Fibroblast of villous mesenchyme (primary cell): ENCODE results near the gene CD164L2. TPM values are rescaled to one million over a fixed set of nuclear protein-coding genes. Genes with fewer than 3 reads are reported as not detected.
A peak's percentile ranks its signal among the peaks of the same experiment; 100 is the strongest.

ENCODE experiments used
- DNase-seq: peaks from one replicate; pipeline ENCODE4 v3.0.0-alpha.2; 2010; ENCODE audit warnings: low read depth
- H3K4me3 ChIP-seq: 2 replicates; pipeline ENCODE4 v1.5.1; 2011; ENCODE audit warnings: low read depth, mild to moderate bottlenecking, low read length
- CTCF ChIP-seq: IDR thresholded peaks from 2 replicates; pipeline ENCODE4 v1.5.1; 2012; ENCODE audit warnings: low read depth, mild to moderate bottlenecking, low read length; ENCODE audit not compliant: insufficient read depth
- total RNA-seq: library from RNA; depleted of rRNA; stranded (reverse); fragments of >200 nt; gene quantifications from 2 replicates; pipeline ENCODE4 v1.2.3, GENCODE V29; 2012

The CD164L2 gene
- total RNA-seq, 1 donor = not detected

DNA sequence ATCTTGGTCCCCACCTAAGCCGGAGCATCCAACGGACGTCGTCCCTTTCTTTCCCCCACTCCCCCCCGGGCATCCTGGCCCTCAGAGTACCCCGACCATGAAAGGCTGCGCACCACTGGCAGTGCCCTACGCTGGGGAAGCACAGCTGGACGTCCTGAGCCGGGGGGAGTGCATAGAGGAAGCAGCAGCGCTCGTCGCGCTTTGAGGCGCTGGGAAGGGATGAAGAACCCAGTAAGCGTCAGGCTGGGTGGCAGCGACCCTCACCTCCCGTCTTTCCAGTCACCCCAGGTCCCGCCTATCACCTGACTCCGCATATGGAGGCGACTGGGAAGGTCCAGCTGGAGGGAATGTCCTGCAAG lies 22.1 kb downstream of the CD164L2 start:
- no peak for TF ChIP-seq CTCF
- no peak overlapping the region for H3K4me3 ChIP-seq
- DNase-seq = no peak

DNA sequence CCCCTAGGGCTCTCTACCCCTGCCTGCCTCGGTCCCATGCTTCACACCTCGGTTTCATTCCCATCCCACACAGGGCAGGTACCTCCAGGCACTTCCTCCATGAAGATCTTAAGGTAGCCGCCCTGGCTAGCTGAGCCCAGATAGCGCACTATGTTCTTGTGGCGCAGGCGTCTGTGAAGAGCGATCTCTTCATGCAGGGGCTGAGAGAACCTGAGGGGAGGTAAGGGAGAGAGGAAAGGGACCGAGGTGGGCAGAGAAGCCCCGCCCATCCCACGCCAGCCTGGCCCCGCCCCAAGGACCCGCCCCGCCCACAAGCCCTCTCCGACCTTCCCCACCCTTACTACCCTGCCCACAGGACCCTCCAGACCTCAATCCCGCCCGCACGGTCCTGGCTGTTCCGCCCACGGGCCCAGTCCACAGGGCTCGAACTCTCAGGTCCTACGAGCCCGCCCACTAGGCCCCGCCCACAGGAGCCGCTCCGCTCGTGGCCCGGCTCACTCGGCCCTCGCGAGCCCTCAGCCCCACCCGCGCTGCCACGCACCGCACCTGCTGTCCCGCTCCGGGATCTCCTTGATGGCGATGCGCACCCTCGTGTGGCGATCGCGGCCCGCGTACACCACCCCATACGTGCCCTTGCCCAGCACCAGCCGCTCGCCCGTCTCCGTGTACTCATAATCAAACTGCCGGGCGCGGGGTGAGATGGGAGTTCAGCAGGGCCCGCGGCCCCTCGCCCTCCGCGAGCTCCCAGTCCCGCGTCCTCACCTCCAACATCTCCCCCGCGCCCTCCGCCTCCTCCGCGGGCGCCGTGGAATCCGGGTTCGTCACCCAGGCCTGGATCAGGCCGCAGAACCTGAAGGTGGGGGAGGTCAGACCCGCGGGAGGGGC lies 22.7 kb downstream of the CD164L2 start:
- no peak overlapping the region for H3K4me3 ChIP-seq
- no peak for TF ChIP-seq CTCF
- no peak for DNase-seq

- no peak overlapping the region for H3K4me3 ChIP-seq
- DNase-seq = no peak
- TF ChIP-seq CTCF = no peak
Measured at GRCh38 chr1:27359822-27360158, 23.3 kb downstream of the CD164L2 start.

DNA sequence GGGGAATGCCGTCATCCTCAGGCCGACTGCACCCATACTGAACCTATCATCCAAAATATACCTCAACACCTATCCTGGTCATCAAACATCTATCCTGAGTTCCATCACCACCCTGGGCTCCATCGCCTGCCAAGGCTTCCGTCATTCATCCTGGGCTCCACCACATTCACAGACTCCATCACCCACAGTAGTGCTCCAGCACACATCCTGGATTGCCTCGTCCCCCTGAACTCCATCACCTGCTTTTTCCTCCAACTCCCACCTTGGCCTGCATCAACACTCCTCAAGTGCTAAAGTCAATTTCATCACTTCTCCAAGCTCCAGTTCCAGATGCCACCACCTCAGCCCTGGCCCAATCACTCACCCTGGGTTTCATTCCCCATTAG lies 24.2 kb downstream of the CD164L2 start:
- H3K4me3 ChIP-seq = no peak overlapping the region
- no peak for TF ChIP-seq CTCF
- DNase-seq = no peak

DNA sequence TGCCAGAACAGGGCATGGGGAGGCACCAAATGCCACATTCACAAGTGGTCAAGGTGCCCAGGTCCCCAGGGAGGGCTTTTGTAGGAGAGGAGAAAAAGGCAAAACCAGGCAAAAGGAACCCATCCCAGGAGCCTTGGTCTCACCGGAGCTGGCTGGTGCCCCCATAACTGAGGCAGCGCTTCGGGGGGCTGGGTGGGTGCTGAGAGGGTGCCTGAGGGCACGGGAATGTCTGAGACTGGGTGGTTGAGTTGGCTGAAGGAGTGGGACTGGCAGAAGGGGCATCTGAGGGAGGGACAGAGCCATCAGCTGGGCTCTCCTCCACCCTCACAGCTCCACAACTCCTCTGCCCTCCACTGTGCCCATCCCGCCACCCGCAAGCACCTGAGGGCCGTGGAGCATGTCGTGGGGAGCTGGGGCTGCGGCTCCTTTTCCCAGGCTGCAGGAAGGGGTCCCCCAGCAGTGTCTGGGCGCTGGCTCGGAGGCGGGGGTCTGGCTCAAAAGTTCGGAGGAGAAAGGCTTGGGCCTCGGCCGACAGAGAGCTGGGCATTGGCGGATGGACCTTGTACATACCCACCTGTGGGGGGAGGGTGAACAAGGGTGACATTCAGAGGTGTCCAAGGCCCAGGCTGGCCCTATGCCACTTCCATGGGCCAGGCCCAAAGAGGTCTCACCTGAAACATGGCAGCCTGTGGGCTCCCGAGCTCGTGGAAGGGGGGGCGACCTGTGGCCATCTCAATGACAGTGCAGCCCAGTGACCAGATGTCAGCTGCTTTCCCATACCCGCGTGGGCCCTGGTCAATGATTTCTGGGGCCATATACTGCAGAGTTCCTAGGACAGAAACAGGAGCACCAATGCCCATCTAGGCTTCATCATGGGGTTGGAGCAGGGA lies 24.9 kb downstream of the CD164L2 start:
- DNase-seq = no peak
- no peak overlapping the region for H3K4me3 ChIP-seq
- TF ChIP-seq CTCF = no peak

- peak; percentile 51 for DNase-seq
Measured at GRCh38 chr1:27357281-27358037, 25.7 kb downstream of the CD164L2 start.

More at GRCh38 chr1:27357281-27358037, 25.7 kb downstream of the CD164L2 start:
- H3K4me3 ChIP-seq = no peak overlapping the region
- peak; percentile 75 for TF ChIP-seq CTCF
